NCI-H2227 treated with DMSO at 0.1 percent for 48 hours (cell line): ENCODE results near the gene SRC.

Experiments used
- DNase-seq: peaks from one replicate; lab custom pipeline; 2025; lab: John Stamatoyannopoulos, UW

SRC gene

DNA sequence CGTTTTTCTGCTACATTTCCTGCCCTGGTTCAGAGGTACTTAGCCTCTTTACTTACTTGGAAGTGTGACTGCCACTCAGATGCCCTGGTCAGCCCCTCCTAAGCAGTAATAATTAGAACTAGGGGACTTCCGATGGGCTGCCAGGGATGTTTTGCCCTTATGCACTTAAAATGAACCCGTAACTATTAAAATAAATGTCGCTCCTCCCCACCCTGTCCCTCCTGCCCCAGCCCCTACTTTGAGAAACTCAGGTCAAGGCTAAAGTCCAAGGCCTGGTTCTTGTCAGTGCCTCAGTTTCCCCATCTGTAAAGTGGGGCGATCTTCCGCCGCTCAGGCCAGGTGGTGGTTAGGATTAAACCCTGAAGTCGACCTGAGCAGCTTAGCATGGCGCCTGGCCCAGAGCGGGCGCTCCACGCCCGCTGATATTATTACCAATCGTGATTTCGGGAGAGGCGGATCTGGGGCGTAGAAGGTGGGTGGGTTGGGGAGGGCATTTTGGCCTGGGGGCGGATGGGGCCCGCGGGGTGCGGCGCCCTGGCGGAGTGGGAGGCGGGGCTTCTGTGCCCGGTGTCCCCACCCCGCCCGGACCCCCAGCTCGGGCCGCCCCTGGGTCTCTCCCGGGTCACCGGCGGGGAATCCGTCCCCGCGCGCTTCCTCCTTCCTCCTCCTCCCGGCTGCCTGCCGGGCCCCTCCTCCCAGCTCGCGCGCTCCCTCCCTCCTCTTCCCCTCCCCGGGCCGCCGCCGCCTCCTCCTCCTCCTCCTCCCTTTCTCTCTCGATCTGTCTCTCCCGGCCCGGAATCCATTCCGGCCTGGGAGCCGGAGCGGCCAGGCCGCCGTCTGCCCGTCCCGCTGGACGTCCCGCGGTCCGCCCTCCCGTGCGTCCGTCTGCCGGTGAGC, at the start of gene SRC:
SRC (plus strand) TSS at position 802 of the 897 bp plus-strand sequence. CDS start 38,014 bp downstream, outside the sequence.
- peak; percentile 22 for DNase-seq

DNA sequence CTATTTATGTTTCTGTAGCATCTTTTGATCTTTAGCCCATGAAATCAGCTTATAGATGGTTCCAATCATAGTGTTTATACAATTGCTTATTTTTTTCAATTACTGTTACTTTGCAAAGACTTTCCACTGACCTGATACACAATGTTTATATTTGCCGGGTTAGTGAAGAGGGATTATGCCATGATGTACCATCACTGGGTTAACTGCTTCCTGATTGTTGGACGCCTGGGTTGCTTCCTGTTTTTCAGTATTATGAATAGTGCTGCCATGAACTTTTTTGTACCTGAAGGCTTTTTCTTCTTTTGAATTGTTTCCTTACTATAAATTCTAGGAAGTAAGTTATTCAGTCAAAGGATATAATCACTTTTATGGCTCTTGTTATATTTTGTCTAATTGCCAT, 49.6 kb upstream of the SRC start:
- no peak for DNase-seq

GRCh38 chr20:37297066-37297736, 48.7 kb upstream of the SRC start:
- no peak for DNase-seq

- DNase-seq = no peak
Measured at GRCh38 chr20:37298190-37298939, 47.6 kb upstream of the SRC start.

GRCh38 chr20:37299718-37300528, 46.0 kb upstream of the SRC start:
- no peak for DNase-seq

GRCh38 chr20:37301120-37301519, 44.8 kb upstream of the SRC start:
- no peak for DNase-seq

DNA sequence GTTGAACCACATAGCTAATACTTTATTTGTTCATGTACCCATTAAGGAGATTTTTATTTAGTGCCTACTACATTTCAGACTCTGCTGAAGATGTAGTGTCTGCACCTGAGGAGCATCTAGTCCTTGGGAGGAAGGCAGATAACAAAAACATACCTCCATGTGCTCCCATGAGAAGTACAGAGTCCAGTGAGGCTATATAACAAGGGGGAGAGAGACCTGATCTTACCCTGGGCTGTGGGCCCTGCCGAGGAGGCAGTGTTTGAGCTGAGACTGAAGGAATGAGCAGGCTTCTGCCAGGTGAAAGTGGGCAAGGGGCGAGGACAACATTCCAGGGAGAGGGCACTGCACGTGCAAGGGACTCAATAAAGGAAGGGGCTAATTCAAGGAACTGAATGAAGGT, 44.4 kb upstream of the SRC start:
- DNase-seq = no peak

GRCh38 chr20:37302981-37303380, 43.0 kb upstream of the SRC start:
- no peak for DNase-seq

GRCh38 chr20:37303637-37304036, 42.3 kb upstream of the SRC start:
- DNase-seq = no peak

DNA sequence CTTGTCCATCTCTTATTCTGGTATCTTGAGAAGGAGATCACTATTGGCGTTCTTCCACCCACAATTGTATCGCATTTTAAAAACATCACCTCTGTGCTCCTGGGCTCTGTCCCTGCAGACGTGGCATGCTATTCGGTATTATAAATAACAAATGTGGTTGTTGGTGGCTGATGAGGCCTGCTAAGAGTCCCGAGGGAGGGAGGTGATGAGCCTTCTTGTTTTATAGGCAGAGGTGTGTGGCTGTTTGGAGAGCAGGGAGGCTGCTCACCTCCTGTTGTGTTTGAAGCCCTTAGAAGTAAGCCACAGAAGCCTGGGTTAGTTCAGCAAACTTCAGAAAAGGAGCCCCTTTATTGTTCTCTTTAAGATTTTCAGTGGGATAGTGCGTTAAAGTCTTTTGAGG, 40.9 kb upstream of the SRC start:
- DNase-seq = no peak

- DNase-seq = no peak
Measured at GRCh38 chr20:37305839-37306238, 40.1 kb upstream of the SRC start.

GRCh38 chr20:37308086-37309050, 37.6 kb upstream of the SRC start:
- no peak for DNase-seq

- DNase-seq = no peak
Measured at GRCh38 chr20:37309290-37309689, 36.6 kb upstream of the SRC start.

GRCh38 chr20:37309936-37310590, 35.9 kb upstream of the SRC start:
- DNase-seq = peak; percentile 15

- no peak for DNase-seq
Measured at GRCh38 chr20:37310951-37311350, 35.0 kb upstream of the SRC start.

- no peak for DNase-seq
Measured at GRCh38 chr20:37311710-37312355, 34.1 kb upstream of the SRC start.

DNA sequence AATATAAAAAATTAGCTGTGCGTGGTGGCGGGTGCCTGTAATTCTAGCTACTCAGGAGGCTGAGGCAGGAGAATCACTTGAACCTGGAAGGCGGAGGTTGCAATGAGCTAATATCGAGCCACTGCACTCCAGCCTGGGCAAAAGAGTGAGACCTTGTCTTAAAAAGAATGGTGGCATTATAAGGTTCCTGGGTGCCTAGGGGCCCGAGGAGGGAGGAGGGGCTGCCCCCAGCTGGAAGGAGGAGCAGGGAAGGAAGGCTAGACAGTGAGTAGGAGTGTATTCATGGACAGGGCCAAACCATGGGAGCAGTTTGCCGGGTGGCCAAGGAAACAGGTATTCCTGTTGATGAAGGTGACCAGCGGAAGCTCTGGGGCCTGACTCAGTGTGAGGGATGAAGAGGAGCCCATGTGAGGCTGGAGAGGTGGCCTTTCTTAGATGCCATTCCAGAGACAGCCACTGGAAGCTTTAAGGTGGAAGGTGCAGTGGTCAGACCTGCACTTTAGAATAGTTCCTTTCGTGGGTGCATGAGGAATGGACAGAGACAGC, 32.3 kb upstream of the SRC start:
- DNase-seq = no peak

DNA sequence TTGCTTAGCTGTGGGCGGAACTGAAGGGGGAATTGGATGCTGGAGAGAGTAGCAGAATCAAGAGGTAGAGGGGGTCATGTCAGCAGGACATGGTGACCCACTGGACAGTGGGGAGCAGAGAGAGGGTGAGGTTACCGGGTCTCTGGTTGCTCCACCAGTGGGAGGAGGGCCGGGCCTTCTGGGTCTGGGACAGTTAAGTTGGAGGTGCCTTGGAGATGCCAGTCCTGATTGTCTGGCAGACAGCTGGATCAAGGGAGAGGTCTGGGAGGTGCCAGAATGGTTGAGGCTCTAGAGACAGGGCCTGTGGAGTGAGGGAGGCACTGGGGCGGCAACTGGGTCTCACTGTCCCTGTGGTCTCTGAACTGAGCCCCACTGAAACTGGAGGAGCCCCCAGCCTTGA, 31.8 kb upstream of the SRC start:
- no peak for DNase-seq

DNA sequence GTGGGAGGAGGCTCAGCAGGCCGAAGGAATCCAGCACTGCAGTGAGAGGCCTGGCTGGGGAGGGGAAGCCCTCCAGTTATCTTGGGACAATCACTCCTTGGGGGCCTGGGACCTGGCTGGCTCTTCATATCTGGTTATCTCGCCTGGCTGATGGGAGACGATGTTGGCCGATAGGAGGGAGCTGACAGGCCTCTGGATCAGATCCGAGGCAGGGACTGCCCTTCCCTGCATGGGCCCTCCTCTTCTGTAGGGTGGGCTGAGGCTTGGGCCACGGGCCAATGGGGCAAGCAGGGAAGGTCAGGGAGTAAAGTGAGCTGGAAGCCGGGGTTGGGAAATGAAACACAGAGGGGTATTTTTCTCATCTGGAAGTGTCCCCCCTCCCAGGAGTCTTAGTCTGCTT, 31.3 kb upstream of the SRC start:
- DNase-seq = no peak
